Sigmoid colon (tissue), 4 donors: Measurements from ENCODE around the gene DNASE1.

Experiments
- EP300 ChIP-seq, 4 donors: sonication (generic); formaldehyde crosslinking; IDR thresholded peaks; one replicate each; pipeline ENCODE4 v1.6.1; 2017; ENCODE audit warnings: antibody characterized with exemption in 4 of 4
- POLR2A ChIP-seq, 2 donors: fragments of 450-650 bp; IDR thresholded peaks; one replicate each; pipeline ENCODE4 v1.6.1; 2016; ENCODE audit warnings: antibody characterized with exemption in 2 of 2, mild to moderate bottlenecking in 2 of 2, moderate library complexity in 2 of 2
- POLR2AphosphoS5 ChIP-seq, 4 donors: sonication (generic); formaldehyde crosslinking; IDR thresholded peaks; one replicate each; pipeline ENCODE4 v1.6.1; 2017; ENCODE audit warnings: antibody characterized with exemption in 4 of 4
- TF ChIP-seq, protein P1 (sequence below), 4 experiments: fragments of 450-650 bp in 3 of 4; fragments of 200-600 bp in 1 of 4; IDR thresholded peaks; one replicate each; pipeline ENCODE4 v1.5.1; 2016 to 2019; ENCODE audit warnings: antibody characterized with exemption in 4 of 4, mild to moderate bottlenecking in 3 of 4, moderate library complexity in 2 of 4

DNA sequence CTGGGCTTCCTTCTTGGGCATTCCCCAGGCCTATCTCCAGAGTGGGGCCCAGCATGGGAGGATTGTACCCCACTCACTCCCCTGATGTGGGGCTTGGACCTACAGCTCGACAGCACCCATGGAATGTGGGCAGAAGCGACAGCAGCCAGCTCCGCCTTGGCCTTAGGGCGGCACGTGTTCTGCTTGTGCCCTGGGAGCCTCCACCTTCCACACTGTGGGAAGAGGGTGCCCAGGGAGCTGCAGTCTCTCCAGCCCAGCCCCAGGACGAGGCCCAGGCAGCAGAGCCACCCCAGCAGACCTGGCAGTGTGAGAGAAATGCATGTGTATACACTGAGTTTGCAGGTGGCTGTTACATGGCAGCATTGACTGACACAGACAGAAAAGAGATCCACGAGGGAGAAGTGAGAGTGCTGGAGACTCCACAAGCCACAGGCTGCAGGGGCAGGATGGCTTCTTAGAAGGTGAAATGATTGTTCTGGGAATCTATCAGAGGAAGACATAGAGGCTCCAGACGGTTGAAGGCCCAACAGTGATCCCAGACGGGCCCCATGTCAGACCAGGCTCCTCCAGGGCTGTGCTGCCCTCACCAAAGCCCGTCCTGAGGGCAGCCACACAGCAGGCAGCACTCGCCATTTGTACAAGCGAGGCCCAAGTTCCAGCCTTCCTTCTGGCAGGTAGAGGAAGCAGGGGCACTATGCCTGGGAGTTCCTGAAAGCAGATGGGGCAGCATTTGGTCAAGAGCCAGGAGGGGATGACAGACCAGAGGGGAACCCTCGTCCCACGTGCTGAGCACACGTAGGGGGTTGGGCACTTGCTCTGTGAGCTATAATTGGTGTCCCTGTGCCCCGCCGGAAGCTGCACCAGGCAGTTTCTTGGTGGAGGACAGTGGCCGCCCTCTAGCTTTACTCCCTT, 2.8 kb upstream of the DNASE1 start:
- TF ChIP-seq, protein P1, sequence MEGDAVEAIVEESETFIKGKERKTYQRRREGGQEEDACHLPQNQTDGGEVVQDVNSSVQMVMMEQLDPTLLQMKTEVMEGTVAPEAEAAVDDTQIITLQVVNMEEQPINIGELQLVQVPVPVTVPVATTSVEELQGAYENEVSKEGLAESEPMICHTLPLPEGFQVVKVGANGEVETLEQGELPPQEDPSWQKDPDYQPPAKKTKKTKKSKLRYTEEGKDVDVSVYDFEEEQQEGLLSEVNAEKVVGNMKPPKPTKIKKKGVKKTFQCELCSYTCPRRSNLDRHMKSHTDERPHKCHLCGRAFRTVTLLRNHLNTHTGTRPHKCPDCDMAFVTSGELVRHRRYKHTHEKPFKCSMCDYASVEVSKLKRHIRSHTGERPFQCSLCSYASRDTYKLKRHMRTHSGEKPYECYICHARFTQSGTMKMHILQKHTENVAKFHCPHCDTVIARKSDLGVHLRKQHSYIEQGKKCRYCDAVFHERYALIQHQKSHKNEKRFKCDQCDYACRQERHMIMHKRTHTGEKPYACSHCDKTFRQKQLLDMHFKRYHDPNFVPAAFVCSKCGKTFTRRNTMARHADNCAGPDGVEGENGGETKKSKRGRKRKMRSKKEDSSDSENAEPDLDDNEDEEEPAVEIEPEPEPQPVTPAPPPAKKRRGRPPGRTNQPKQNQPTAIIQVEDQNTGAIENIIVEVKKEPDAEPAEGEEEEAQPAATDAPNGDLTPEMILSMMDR (IDR thresholded peaks at IDR 0.05) = no peak
- TF ChIP-seq POLR2A (IDR thresholded peaks at IDR 0.05) (no peak), EP300 (IDR thresholded peaks at IDR 0.05) (no peak), POLR2AphosphoS5 (IDR thresholded peaks at IDR 0.05) (no peak)
